ENCODE results near the gene CASQ1. TPM values are rescaled to one million over a fixed set of nuclear protein-coding genes. Genes with fewer than 3 reads are reported as not detected.

Gene CASQ1
- not detected for total RNA-seq

DNA sequence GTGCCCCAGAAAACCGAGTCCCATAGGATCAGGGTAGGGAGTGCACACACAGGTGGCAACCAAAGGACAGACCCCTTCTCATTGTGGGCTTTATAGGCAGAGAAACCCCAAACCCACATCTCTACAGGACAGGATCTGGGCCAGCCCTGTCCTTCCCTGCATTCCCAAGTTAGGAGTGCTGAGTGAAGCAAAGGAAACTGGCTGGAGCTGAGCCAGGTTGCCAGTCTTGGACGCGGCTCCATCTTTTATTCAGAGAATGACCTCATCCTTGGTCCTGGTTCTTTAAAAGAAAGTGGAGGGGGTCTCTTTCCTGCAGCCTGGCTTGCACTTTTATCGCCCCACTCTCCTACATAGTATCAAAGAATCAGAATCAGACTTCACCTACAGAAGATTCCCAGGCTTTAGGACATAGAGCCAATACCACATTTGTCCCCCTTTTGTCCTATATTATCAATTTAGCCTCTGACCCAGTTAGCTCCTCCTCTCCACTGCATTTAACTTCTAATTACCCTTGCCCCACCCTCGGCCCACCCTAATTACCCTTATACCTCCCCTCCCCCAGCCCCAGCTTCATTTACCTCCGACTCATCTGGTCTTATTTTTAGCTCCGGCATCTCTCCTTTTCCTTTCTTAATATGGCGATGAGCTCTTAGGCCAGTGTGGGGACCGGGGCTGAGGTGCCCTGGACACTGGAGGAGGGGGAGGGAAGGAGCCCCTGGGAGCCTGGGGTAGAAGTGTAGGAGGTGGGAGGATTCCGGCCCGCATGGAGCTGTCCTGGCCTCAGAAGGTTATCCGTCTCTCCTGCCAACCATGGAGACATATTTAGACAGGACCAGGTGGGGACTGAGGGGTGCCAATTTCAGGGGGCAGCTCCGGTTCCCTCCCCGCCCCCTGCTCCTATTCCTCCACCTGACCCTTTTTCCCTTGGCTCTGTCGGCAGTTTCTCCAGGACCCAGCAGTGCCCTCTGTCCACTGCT is at the start of gene CASQ1:
Gene CASQ1, plus strand, starts transcription at position 927 of the 977 bp plus-strand sequence. CDS start 177 bp downstream, outside the sequence.
- no peaks in the 10 kb centered on the region for H3K9me3 Mint-ChIP-seq
- no peaks in the 10 kb centered on the region for H3K4me1 Mint-ChIP-seq
- DNase-seq: no peak
- POLR2A ChIA-PET: no interaction called here
- no peaks in the 10 kb centered on the region for H3K36me3 Mint-ChIP-seq
- H3K27ac Mint-ChIP-seq: no peak within 1 kb of the TSS
- H3K4me3 Mint-ChIP-seq: no peak within 1 kb of the TSS
- H3K27me3 Mint-ChIP-seq: peaks cover 11% of the 10 kb centered on the region
- ATAC-seq (ENCODE audit: low read depth): no peak

DNA sequence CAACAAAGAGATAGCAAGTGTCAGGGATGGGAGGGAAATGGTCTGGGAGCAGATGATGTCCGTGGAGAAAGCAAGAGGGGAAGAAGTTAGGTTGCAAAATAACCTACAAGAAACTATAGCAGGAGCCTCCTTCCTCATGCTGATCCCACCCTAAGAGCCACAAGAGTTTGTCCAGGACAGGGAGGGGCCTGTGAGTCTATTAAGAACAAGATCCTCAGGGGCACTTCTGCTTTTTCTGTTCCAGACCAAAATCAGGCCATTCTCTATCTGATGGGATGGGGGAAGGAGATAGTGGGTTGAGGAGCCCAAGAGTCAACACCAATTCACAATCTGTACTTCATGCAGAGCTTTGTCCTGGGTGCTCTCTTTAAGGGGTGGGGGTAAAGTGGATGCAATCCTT is 46.7 kb upstream of the CASQ1 start:
- H3K27me3 Mint-ChIP-seq: peaks cover 22% of the 10 kb centered on the region
- no peak for ATAC-seq (ENCODE audit: low read depth)

DNA sequence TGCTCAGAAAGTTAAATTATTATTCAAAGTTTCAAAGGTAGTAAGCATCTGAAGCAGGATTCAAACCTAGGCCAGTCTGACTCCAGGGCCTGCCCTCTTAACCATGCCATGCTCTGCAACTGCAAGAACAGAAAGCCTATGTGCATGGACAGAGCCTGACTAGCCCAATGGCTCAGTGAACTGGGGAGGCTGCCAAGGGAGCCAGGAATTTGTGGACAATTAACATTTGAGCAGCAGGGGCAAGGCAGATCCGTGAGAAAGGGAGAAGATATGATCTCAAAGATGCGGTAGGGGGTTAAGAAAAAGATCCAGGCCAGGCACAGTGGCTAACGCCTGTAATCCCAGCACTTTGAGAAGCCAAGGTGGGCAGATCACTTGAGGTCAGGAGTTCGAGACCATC is 45.5 kb upstream of the CASQ1 start:
- no peaks in the 10 kb centered on the region for H3K9me3 Mint-ChIP-seq
- DNase-seq (no peak), ATAC-seq (ENCODE audit: low read depth) (no peak)
- no peak overlapping the region for H3K4me3 Mint-ChIP-seq
- no peaks in the 10 kb centered on the region for H3K4me1 Mint-ChIP-seq
- no peaks in the 10 kb centered on the region for H3K36me3 Mint-ChIP-seq
- POLR2A ChIA-PET: no interaction called here
- H3K27me3 Mint-ChIP-seq: peaks cover 26% of the 10 kb centered on the region
- H3K27ac Mint-ChIP-seq: no peak overlapping the region

More for the DNA sequence above, 46.7 kb upstream of the CASQ1 start:
- H3K27ac Mint-ChIP-seq: no peak overlapping the region
- POLR2A ChIA-PET: no interaction called here
- no peaks in the 10 kb centered on the region for H3K9me3 Mint-ChIP-seq
- H3K4me3 Mint-ChIP-seq: no peak overlapping the region
- DNase-seq: no peak
- H3K36me3 Mint-ChIP-seq: no peaks in the 10 kb centered on the region
- H3K4me1 Mint-ChIP-seq: no peaks in the 10 kb centered on the region

DNA sequence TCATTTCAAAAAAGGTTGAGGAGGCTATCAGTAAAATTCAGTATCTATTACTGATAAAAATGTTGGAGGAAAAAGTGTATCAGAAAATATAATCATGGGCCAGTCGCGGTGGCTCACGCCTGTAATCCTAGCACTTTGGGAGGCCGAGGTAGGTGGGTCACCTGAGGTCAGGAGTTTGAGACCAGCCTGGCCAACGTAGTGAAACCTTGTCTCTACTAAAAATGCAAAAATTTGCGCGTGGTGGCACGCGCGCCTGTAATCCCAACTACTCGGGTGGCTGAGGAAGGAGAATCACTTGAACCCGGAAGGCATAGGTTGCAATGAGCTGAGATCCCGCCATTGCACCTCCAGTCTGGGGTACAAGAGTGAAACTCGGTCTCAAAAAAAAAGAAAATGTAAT is 44.3 kb upstream of the CASQ1 start:
- Mint-ChIP-seq H3K27ac (no peak overlapping the region), H3K4me1 (no peaks in the 10 kb centered on the region), H3K9me3 (no peaks in the 10 kb centered on the region), H3K4me3 (no peak overlapping the region), H3K36me3 (no peaks in the 10 kb centered on the region), H3K27me3 (peaks cover 26% of the 10 kb centered on the region)
- DNase-seq: no peak
- POLR2A ChIA-PET: interaction anchor here (0.7 kb wide), 1 partner anchor 10 kb away, joined by 3 read pairs; no protein-coding TSS in a partner anchor
- ATAC-seq (ENCODE audit: low read depth): no peak

DNA sequence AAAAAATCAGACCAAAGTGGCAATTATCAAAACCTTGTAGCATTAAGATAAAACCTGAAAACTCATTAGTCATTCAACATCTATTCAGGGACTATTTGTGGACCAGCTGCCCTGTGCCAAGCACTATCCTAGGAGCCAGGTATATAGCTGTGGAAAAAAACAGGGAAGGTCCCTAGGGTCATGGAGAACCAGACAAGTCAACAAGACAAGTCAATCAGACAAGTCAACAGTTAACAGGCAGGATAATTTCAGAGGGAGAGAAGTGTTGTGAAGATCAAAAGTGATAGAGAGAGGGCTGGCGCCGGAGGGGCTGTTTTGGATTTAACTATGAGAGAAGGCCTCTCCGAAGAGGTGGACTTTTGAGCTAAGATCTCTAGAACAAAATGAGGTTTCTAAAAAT is 42.3 kb upstream of the CASQ1 start:
- DNase-seq (no peak), ATAC-seq (ENCODE audit: low read depth) (no peak)
- no peaks in the 10 kb centered on the region for H3K36me3 Mint-ChIP-seq
- H3K4me3 Mint-ChIP-seq: no peak overlapping the region
- H3K27me3 Mint-ChIP-seq: peaks cover 20% of the 10 kb centered on the region
- H3K4me1 Mint-ChIP-seq: no peaks in the 10 kb centered on the region
- no peak overlapping the region for H3K27ac Mint-ChIP-seq
- no peaks in the 10 kb centered on the region for H3K9me3 Mint-ChIP-seq
- POLR2A ChIA-PET: interaction anchor here (1.0 kb wide), 1 partner anchor 114 kb away, joined by 3 read pairs; the partner anchor contains the start of gene DCAF8

DNA sequence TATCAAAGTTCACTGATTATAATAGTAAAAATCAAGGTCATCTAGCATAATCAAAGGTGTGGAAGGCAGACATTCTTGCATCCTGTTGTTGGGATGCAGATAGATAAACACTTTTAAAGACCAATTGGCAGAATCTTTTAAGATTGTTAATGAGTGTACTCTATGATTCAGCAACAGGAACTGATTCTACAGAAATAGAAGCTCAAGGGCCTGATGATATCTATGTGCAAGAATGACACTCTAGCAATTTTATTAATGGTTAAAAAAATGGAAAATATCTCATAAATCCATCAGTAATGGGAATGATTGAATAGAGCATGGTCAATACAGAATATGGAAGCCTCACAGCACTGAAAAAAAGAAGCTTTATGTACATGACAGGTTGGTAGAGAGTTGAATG is 41.1 kb upstream of the CASQ1 start:
- Mint-ChIP-seq H3K36me3 (no peaks in the 10 kb centered on the region), H3K27ac (no peak overlapping the region), H3K4me1 (no peaks in the 10 kb centered on the region), H3K4me3 (no peak overlapping the region), H3K9me3 (no peaks in the 10 kb centered on the region), H3K27me3 (peaks cover 20% of the 10 kb centered on the region)
- POLR2A ChIA-PET: no interaction called here
- ATAC-seq (ENCODE audit: low read depth) (no peak), DNase-seq (no peak)

DNA sequence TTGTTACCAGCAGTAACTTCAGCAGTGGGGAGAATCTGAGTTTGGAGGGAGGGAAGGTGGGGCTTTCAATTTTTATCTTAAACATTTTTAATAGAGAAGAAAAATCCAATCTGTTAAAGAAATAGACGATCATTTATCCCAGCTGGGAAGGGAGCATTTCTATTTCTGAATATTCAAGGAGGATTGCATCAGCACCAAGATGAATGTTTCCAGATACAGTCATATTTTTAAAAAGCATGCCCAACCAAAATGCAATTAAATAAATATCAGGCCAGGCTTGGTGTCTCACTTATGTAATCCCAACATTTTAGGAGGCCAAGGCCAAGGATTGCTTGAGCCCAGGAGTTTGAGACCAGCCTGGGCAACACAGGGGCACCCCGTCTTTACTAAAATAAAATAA is 40.7 kb upstream of the CASQ1 start:
- peaks cover 20% of the 10 kb centered on the region for H3K27me3 Mint-ChIP-seq
- no peaks in the 10 kb centered on the region for H3K36me3 Mint-ChIP-seq
- no peak overlapping the region for H3K27ac Mint-ChIP-seq
- no peak for ATAC-seq (ENCODE audit: low read depth)
- no peaks in the 10 kb centered on the region for H3K9me3 Mint-ChIP-seq
- no peak for DNase-seq
- no peaks in the 10 kb centered on the region for H3K4me1 Mint-ChIP-seq
- POLR2A ChIA-PET: no interaction called here
- H3K4me3 Mint-ChIP-seq: no peak overlapping the region

DNA sequence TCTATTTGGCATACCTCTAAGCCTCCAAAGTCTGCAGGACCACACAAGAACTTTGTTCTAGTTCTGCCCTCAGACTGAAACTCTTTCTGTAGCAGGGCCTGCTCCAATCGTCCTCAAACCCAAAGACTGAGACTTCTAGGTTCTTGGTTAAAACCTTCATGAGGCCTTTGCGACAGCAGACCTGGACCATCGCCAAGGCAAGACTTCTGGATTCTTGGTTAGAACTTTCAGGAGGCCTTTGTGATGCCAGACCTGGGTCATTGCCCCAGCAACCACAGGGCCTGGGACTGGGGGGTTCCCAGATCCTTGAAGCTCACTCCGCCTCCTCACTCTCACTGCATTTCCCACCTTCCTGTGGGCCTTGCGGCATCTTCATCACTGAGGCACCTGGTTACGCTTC is 39.1 kb upstream of the CASQ1 start, which contains the start of gene ATP1A4:
Gene ATP1A4, plus strand, starts transcription at position 301 of the 400 bp plus-strand sequence. CDS start 438 bp downstream, outside the sequence.
- POLR2A ChIA-PET: no interaction called here
- no peak within 1 kb of the TSS for H3K27ac Mint-ChIP-seq
- DNase-seq: no peak
- ATAC-seq (ENCODE audit: low read depth): no peak
- no peaks in the 10 kb centered on the region for H3K36me3 Mint-ChIP-seq
- peaks cover 25% of the 10 kb centered on the region for H3K27me3 Mint-ChIP-seq
- H3K9me3 Mint-ChIP-seq: no peaks in the 10 kb centered on the region
- H3K4me1 Mint-ChIP-seq: no peaks in the 10 kb centered on the region
- no peak within 1 kb of the TSS for H3K4me3 Mint-ChIP-seq

DNA sequence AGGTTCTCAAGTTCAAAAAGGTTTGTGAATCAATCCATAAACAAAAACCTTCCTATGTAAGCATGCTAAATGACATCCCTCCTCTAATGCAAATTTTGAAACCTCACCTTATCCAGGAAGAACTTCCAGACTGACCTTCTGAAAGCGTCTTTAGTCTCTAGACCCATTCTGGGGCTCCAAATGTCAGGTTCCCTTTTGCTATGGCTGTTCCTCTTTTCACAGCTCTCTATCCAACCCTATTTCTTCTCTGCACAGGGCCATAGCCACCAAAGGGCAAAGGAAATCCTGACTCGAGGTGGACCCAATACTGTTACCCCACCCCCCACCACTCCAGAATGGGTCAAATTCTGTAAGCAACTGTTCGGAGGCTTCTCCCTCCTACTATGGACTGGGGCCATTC is 35.6 kb upstream of the CASQ1 start:
- ATAC-seq (ENCODE audit: low read depth): no peak
- no peak overlapping the region for H3K27ac Mint-ChIP-seq
- H3K36me3 Mint-ChIP-seq: no peaks in the 10 kb centered on the region
- POLR2A ChIA-PET: no interaction called here
- DNase-seq: no peak
- peaks cover 27% of the 10 kb centered on the region for H3K27me3 Mint-ChIP-seq
- no peaks in the 10 kb centered on the region for H3K9me3 Mint-ChIP-seq
- H3K4me1 Mint-ChIP-seq: no peaks in the 10 kb centered on the region
- H3K4me3 Mint-ChIP-seq: no peak overlapping the region

DNA sequence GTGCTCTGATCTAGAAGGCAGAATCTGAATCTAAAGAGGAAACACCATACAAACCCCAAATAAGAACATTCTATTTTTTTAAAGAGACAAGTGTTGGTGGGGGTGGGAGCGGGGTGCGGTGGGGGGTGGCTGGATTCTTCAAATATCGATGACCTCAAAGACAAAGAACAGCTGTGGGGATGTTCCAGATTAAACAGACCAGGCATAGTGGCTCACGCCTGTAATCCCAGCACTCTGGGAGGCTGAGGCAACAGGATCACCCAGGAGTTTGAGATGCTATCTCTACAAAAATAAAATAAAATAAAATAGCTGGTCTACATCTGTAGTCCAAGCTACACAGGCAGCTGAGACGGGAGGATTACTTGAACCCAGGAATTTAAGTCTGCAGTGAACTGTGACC is 34.0 kb upstream of the CASQ1 start:
- Mint-ChIP-seq H3K9me3 (no peaks in the 10 kb centered on the region), H3K27me3 (peaks cover 32% of the 10 kb centered on the region), H3K4me1 (no peaks in the 10 kb centered on the region), H3K36me3 (no peaks in the 10 kb centered on the region), H3K4me3 (no peak overlapping the region), H3K27ac (no peak overlapping the region)
- DNase-seq (no peak), ATAC-seq (ENCODE audit: low read depth) (no peak)
- POLR2A ChIA-PET: interaction anchor here (0.6 kb wide), 1 partner anchor 33 kb away, joined by 3 read pairs; no protein-coding TSS in a partner anchor

DNA sequence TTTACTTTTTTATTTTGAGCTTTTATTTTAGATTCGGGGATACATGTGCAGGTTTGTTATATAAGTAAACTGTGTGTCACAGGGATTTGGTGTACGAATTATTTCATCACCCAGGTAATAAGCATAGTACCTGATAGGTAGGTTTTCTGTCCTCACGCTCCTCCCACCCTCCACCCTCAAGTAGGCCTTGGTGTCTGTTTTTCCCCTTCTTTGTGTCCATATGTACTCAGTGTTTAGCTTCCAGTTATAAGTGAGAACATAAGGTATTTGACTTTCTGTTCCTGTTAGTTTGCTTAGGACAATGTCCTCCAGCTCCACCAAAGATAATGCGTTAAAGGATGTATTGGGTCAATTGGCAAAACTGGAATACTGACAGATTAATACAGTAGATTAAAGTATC is 33.2 kb upstream of the CASQ1 start:
- Mint-ChIP-seq H3K27me3 (peaks cover 33% of the 10 kb centered on the region), H3K36me3 (no peaks in the 10 kb centered on the region), H3K4me3 (no peak overlapping the region), H3K9me3 (no peaks in the 10 kb centered on the region), H3K4me1 (no peaks in the 10 kb centered on the region), H3K27ac (no peak overlapping the region)
- ATAC-seq (ENCODE audit: low read depth) (no peak), DNase-seq (no peak)
- POLR2A ChIA-PET: interaction anchor here (0.6 kb wide), 1 partner anchor 34 kb away, joined by 3 read pairs; no protein-coding TSS in a partner anchor

DNA sequence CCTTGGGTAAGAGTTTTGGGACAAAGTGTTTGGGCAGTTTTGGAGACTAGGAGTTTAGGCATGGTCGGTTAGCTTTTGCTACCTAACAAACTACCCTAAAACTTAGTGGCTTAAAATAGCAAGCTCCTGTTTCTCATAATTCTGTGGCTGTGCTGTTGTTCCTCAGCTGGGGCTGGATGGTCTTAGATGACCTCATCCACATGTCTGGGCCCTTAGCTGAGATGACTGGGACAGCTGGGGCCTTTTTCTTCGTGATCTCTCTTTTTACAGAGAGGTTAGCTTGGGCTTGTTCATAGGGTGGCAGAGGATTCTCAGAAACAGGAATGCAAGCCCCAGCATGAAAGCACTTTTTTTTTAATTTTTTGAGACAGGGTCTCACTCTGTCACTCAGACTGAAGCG is 32.3 kb upstream of the CASQ1 start:
- H3K27ac Mint-ChIP-seq: no peak overlapping the region
- DNase-seq (no peak), ATAC-seq (ENCODE audit: low read depth) (no peak)
- no peaks in the 10 kb centered on the region for H3K4me1 Mint-ChIP-seq
- H3K9me3 Mint-ChIP-seq: no peaks in the 10 kb centered on the region
- no peaks in the 10 kb centered on the region for H3K36me3 Mint-ChIP-seq
- POLR2A ChIA-PET: no interaction called here
- peaks cover 33% of the 10 kb centered on the region for H3K27me3 Mint-ChIP-seq
- no peak overlapping the region for H3K4me3 Mint-ChIP-seq

DNA sequence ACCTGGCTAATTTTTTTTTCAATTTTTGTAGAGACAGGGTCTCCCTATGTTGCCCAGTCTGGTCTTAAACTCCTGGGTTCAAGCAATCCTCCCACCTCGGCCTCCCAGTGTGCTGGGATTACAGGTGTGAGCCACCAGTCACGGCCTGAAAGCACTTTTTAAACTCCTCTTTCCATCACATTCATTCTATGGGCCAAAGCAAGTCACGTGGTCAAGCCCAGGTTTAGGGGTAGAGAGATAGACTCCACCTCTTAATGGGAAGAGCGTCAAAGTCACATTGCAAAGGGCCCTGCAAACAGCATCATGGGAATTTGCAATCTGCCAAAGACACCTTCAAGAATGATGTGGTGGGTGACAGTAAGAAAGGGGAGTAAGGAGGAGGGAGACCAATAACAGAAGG is 31.8 kb upstream of the CASQ1 start:
- no peak for ATAC-seq (ENCODE audit: low read depth)
- Mint-ChIP-seq H3K27me3 (peaks cover 37% of the 10 kb centered on the region), H3K4me3 (no peak overlapping the region), H3K27ac (no peak overlapping the region), H3K9me3 (no peaks in the 10 kb centered on the region), H3K36me3 (no peaks in the 10 kb centered on the region), H3K4me1 (no peaks in the 10 kb centered on the region)
- DNase-seq: no peak
- POLR2A ChIA-PET: no interaction called here

DNA sequence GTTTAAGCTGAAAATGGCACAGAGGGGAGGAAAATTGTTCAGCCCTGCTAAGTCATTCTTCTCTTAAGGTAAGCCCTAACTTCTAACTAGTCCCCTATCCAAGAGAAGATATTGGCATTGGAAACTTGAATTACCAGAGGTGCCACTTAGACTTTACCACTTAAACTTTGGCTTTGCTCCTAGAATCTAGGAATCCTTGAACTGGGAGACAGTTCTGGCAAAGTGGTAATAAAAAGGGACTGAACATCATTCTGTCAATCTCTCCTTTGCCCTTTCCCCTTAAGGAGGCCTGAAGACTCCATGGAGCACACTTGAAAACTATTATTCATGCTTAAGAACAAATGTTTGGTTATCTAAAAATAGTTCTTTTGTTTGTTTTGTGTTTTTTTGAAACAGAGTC is 30.5 kb upstream of the CASQ1 start:
- peaks cover 2% of the 10 kb centered on the region for H3K4me1 Mint-ChIP-seq
- no peak for ATAC-seq (ENCODE audit: low read depth)
- no peak for DNase-seq
- H3K4me3 Mint-ChIP-seq: no peak overlapping the region
- no peak overlapping the region for H3K27ac Mint-ChIP-seq
- H3K27me3 Mint-ChIP-seq: peaks cover 37% of the 10 kb centered on the region
- POLR2A ChIA-PET: no interaction called here
- no peaks in the 10 kb centered on the region for H3K36me3 Mint-ChIP-seq
- no peaks in the 10 kb centered on the region for H3K9me3 Mint-ChIP-seq
